Naive B cell (primary cell): ENCODE results near the gene ADAM12. TPM values are rescaled to one million over a fixed set of nuclear protein-coding genes. Genes with fewer than 3 reads are reported as not detected.

Source experiments
- ATAC-seq, 2 donors: fragments of 150-1000 bp; cut with Tn5 transposase; 2 replicates each; pipeline ENCODE4 v1.10.0; 2021; ENCODE audit warnings: low read depth in 2 of 2, mild to moderate bottlenecking in 2 of 2, moderate library complexity in 2 of 2
- DNase-seq: peaks from one replicate; pipeline ENCODE4 v3.0.0; 2022
- H3K27ac Mint-ChIP-seq, 6 donors: one replicate each; pipeline ENCODE4 v1.8.0; 2020 to 2022; ENCODE audit warnings: mild to moderate bottlenecking in 6 of 6, mixed read lengths in 6 of 6, moderate library complexity in 5 of 6, inconsistent platforms in 2 of 6
- H3K27me3 Mint-ChIP-seq, 3 donors: one replicate each; pipeline ENCODE4 v1.8.0; 2021 to 2022; ENCODE audit warnings: mixed read lengths in 3 of 3, mild to moderate bottlenecking in 1 of 3
- H3K36me3 Mint-ChIP-seq, 2 donors: one replicate each; pipeline ENCODE4 v1.8.0; 2020 to 2022; ENCODE audit warnings: mixed read lengths in 2 of 2, inconsistent platforms in 1 of 2, mild to moderate bottlenecking in 1 of 2
- H3K4me1 Mint-ChIP-seq, 3 donors: one replicate each; pipeline ENCODE4 v1.8.0; 2020 to 2022; ENCODE audit warnings: mixed read lengths in 3 of 3, inconsistent platforms in 1 of 3, mild to moderate bottlenecking in 1 of 3, moderate library complexity in 1 of 3
- H3K4me3 Mint-ChIP-seq, 8 donors: one replicate each; pipeline ENCODE4 v1.8.0; 2020 to 2022; ENCODE audit warnings: mild to moderate bottlenecking in 8 of 8, mixed read lengths in 8 of 8, moderate library complexity in 8 of 8, inconsistent platforms in 2 of 8
- H3K9me3 Mint-ChIP-seq, 7 donors: one replicate each; pipeline ENCODE4 v1.8.0; 2020 to 2022; ENCODE audit warnings: mixed read lengths in 7 of 7, mild to moderate bottlenecking in 5 of 7, inconsistent platforms in 2 of 7, moderate library complexity in 1 of 7
- polyA plus RNA-seq, 6 donors: library from polyadenylated mRNA; unstranded; fragments of 300-500 nt; fragmentation: Illumina TruSeq; gene quantifications; one replicate each; pipeline ENCODE4 v1.2.3, GENCODE V29; 2021; ENCODE audit warnings: low read depth in 6 of 6

ADAM12 gene
- polyA plus RNA-seq, 6 donors from 2014 or later, result 0.07 to 0.08 TPM; not detected in 4

- no peaks in the 10 kb centered on the region for H3K4me1 Mint-ChIP-seq
- DNase-seq, result no peak
- no peak for ATAC-seq
- H3K27ac Mint-ChIP-seq, result peak overlapping the region in 1 of 6 donors; percentile 75
- H3K9me3 Mint-ChIP-seq, result peaks cover 0 to 14% (median 7%) of the 10 kb centered on the region in 7 donors
- H3K27me3 Mint-ChIP-seq, result peaks cover 16 to 39% (median 26%) of the 10 kb centered on the region in 3 donors
- H3K36me3 Mint-ChIP-seq, result no peaks in the 10 kb centered on the region
- H3K4me3 Mint-ChIP-seq, result no peak overlapping the region
These were observed 152.1 kb downstream of the ADAM12 start for GRCh38 chr10:126235979-126236851.

DNA sequence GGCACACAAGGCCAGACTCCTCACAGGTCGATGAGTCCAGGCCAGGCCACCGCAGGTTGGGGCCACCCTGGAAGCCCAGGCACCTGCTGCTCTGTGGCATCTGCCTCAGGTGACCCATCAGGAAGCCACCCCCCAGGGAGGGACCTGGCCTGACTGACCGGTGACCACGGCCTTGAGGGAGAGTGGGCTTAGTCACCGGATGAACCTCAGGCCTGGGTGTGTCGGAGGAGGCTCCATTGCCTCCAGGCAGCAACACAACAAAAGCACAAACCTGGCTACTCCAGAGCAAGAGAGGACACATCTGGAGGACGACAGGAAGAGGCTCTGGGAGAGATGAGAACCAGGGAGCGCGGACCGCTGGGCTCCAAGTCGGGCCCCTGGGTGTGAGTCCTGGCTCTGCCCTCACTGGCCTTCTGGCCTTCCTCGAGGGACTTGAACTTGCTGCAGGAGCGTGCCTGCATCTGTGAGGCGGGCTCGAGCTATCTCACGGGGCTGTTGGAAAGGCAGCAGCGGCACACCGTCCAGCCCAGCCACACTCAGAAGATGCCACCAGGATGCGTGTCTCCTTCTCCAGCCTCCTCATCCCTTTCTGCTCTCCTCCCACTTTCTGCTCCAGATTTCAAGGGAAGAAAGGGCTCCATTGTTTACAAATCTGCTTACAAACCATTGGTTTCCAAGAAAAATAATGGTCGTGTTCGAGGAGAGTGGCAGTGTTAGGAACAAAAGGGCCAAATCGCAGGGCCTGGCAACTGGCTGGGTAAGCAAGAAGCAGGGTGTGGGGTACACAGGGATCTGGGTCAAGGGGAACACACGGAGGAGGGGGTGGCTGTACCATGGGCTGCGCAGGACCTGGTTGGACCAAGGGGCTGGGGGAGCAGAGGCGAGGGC is 152.9 kb downstream of the ADAM12 start:
- peaks cover 12 to 33% (median 26%) of the 10 kb centered on the region in 3 donors for H3K27me3 Mint-ChIP-seq
- no peak overlapping the region for H3K27ac Mint-ChIP-seq
- H3K4me1 Mint-ChIP-seq, result no peaks in the 10 kb centered on the region
- no peak overlapping the region for H3K4me3 Mint-ChIP-seq
- no peak for ATAC-seq
- H3K36me3 Mint-ChIP-seq, result no peaks in the 10 kb centered on the region
- DNase-seq, result no peak
- peaks cover 0 to 14% (median 7%) of the 10 kb centered on the region in 7 donors for H3K9me3 Mint-ChIP-seq

GRCh38 chr10:126234630-126235029 is 153.6 kb downstream of the ADAM12 start:
- Mint-ChIP-seq H3K9me3 (peaks cover 0 to 14% (median 7%) of the 10 kb centered on the region in 7 donors), H3K4me1 (peaks cover 0 to under 1% (median 0%) of the 10 kb centered on the region in 3 donors), H3K27ac (peak overlapping the region in 1 of 6 donors; percentile 37), H3K36me3 (no peaks in the 10 kb centered on the region), H3K4me3 (peak overlapping the region in 1 of 8 donors; percentile 42), H3K27me3 (peaks cover 9 to 26% (median 26%) of the 10 kb centered on the region in 3 donors)
- ATAC-seq, result no peak
- DNase-seq, result no peak

- Mint-ChIP-seq H3K27me3 (peaks cover 9 to 26% (median 26%) of the 10 kb centered on the region in 3 donors), H3K36me3 (no peaks in the 10 kb centered on the region), H3K27ac (no peak overlapping the region), H3K4me1 (peaks cover 0 to 2% (median 0%) of the 10 kb centered on the region in 3 donors), H3K9me3 (peaks cover 0 to 14% (median 7%) of the 10 kb centered on the region in 7 donors), H3K4me3 (no peak overlapping the region)
- no peak for DNase-seq
- no peak for ATAC-seq
These were observed 154.8 kb downstream of the ADAM12 start for GRCh38 chr10:126233182-126234148.

DNA sequence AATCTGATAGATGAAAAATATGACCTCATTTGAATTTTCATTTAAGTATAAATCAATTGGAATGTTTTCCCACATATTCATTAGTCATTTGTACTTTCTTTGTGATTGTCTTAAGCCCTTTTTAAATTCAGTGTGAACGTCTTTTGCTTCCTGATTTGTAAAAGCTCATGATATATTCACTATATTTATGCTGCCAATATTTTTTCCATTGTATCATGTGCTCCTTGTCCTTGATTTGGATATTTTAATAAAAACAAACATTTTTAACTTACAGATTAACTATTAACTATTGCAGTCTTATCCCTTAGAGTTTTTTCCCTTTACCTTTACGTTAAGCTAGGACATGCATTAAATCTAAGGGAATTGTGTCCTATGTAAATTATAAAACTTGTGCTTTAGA is 157.7 kb downstream of the ADAM12 start:
- H3K9me3 Mint-ChIP-seq, result peaks cover 0 to 5% (median under 1%) of the 10 kb centered on the region in 7 donors
- no peaks in the 10 kb centered on the region for H3K36me3 Mint-ChIP-seq
- DNase-seq (no peak), ATAC-seq (no peak)
- no peak overlapping the region for H3K27ac Mint-ChIP-seq
- H3K4me3 Mint-ChIP-seq, result no peak overlapping the region
- H3K4me1 Mint-ChIP-seq, result peaks cover 0 to 2% (median 0%) of the 10 kb centered on the region in 3 donors
- H3K27me3 Mint-ChIP-seq, result peaks cover 9 to 26% (median 26%) of the 10 kb centered on the region in 3 donors

- H3K27ac Mint-ChIP-seq, result peak overlapping the region in 1 of 6 donors; percentile 7
- no peaks in the 10 kb centered on the region for H3K36me3 Mint-ChIP-seq
- ATAC-seq (no peak), DNase-seq (no peak)
- H3K27me3 Mint-ChIP-seq, result peaks cover 9 to 26% (median 26%) of the 10 kb centered on the region in 3 donors
- peaks cover 0 to 4% (median 0%) of the 10 kb centered on the region in 7 donors for H3K9me3 Mint-ChIP-seq
- H3K4me3 Mint-ChIP-seq, result peak overlapping the region in 1 of 8 donors; percentile 77
- H3K4me1 Mint-ChIP-seq, result peaks cover 0 to 2% (median 0%) of the 10 kb centered on the region in 3 donors
These were observed 158.6 kb downstream of the ADAM12 start for GRCh38 chr10:126229686-126230085.

GRCh38 chr10:126227762-126228134 is 160.5 kb downstream of the ADAM12 start:
- Mint-ChIP-seq H3K27ac (no peak overlapping the region), H3K4me1 (peaks cover 0 to 2% (median 0%) of the 10 kb centered on the region in 3 donors), H3K36me3 (no peaks in the 10 kb centered on the region), H3K9me3 (peaks cover 0 to 1% (median 0%) of the 10 kb centered on the region in 7 donors), H3K27me3 (peaks cover 9 to 14% (median 14%) of the 10 kb centered on the region in 3 donors), H3K4me3 (no peak overlapping the region)
- DNase-seq (no peak), ATAC-seq (no peak)

DNA sequence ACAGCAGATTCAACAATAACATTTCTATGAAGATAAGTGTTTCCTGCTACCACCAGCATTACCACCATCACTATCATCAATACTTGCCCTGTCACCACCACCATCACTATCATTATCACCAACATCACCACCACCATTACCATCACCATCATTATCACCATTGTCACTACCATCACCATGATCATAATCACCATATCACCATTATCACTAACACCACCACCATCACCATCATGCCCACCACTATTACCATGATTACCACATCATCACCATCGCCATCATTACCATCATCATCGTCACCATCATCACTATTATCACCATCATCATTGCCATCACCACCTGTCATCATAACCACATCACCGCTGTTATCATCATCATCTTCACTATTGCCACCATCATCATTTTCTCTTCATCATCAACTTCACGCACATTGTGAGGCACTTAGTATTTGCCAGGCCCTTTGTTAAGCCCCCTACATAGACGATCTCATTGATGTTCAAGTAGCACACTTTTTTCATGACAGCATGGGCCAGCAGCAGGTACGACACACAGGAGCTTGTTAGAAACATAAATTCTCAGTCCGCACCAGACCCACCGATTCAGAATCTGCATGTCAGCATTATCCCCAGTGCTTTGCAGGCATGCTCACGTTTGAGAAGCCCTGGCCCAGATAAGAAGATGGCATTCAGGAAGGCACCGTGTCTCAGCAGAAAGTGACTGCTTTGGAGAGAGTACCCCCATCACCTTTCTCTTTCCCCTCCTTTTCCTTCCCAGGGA is 161.1 kb downstream of the ADAM12 start:
- DNase-seq, result no peak
- no peaks in the 10 kb centered on the region for H3K36me3 Mint-ChIP-seq
- peaks cover 0 to 2% (median 0%) of the 10 kb centered on the region in 3 donors for H3K4me1 Mint-ChIP-seq
- H3K27me3 Mint-ChIP-seq, result peaks cover 9% of the 10 kb centered on the region in 3 donors
- no peak for ATAC-seq
- H3K27ac Mint-ChIP-seq, result no peak overlapping the region
- H3K4me3 Mint-ChIP-seq, result no peak overlapping the region
- H3K9me3 Mint-ChIP-seq, result peaks cover 0 to 1% (median 0%) of the 10 kb centered on the region in 7 donors

GRCh38 chr10:126226205-126226604 is 162.1 kb downstream of the ADAM12 start:
- Mint-ChIP-seq H3K9me3 (no peaks in the 10 kb centered on the region), H3K4me1 (peaks cover 0 to 2% (median 0%) of the 10 kb centered on the region in 3 donors), H3K27me3 (no peaks in the 10 kb centered on the region), H3K27ac (no peak overlapping the region), H3K4me3 (no peak overlapping the region), H3K36me3 (no peaks in the 10 kb centered on the region)
- ATAC-seq (no peak), DNase-seq (no peak)

GRCh38 chr10:126225672-126226008 is 162.6 kb downstream of the ADAM12 start:
- Mint-ChIP-seq H3K27me3 (no peaks in the 10 kb centered on the region), H3K36me3 (no peaks in the 10 kb centered on the region), H3K9me3 (no peaks in the 10 kb centered on the region), H3K27ac (no peak overlapping the region), H3K4me1 (peaks cover 0 to 2% (median 0%) of the 10 kb centered on the region in 3 donors), H3K4me3 (no peak overlapping the region)
- ATAC-seq (no peak), DNase-seq (no peak)

DNA sequence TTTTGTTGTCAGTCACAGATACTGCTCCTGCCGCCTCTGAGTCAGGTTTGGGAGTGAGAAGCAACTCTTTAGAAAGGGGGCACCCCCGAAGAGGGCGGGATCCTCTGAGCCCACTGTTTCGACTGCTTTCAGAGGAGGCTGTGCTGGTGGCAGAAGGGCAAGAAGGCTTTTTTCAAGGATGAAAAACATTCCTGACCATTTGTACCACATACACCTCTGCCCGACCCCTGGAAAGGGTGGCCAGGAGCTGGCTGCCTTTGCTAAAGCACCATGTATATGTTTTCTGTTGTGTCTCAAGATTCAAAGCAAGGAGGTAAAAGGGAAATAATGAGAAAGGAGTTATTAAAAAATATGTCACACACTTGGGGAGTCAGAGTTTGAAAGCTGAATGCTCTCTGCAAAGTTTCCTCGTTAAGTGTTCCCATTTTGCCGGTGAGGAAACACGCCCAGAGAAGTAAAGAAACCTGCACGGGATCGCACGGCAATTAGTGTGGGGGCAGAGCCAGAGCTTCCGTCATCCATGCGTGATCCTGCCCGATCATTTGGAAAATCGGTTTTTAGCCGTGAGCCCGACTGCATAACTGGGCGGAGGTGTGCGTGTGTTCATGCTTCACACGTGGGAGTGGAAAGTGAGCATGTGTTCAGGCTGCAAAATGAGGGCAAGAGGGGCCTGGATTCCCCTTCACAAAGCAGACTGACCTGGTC is 163.2 kb downstream of the ADAM12 start:
- H3K4me3 Mint-ChIP-seq, result no peak overlapping the region
- DNase-seq (no peak), ATAC-seq (no peak)
- no peak overlapping the region for H3K27ac Mint-ChIP-seq
- H3K36me3 Mint-ChIP-seq, result no peaks in the 10 kb centered on the region
- peaks cover 0 to 2% (median 0%) of the 10 kb centered on the region in 3 donors for H3K4me1 Mint-ChIP-seq
- no peaks in the 10 kb centered on the region for H3K27me3 Mint-ChIP-seq
- no peaks in the 10 kb centered on the region for H3K9me3 Mint-ChIP-seq
